Ishikawa (cell line): Measurements from ENCODE around the gene TMUB1.

Source experiments
- CEBPB ChIP-seq: IDR thresholded peaks from 2 replicates; pipeline ENCODE4 v1.6.1; 2012
- CREB1 ChIP-seq: IDR thresholded peaks from 2 replicates; pipeline ENCODE4 v1.6.1; 2012; ENCODE audit warnings: low read depth
- FOXM1 ChIP-seq: IDR thresholded peaks from 2 replicates; pipeline ENCODE4 v1.6.1; 2012; ENCODE audit warnings: low read depth, borderline replicate concordance
- MAX ChIP-seq: IDR thresholded peaks from 2 replicates; pipeline ENCODE4 v1.6.1; 2012
- NFIC ChIP-seq: IDR thresholded peaks from 2 replicates; pipeline ENCODE4 v1.6.1; 2012
- REST ChIP-seq: IDR thresholded peaks from 2 replicates; pipeline ENCODE4 v1.6.1; 2012; ENCODE audit warnings: low read depth, mild to moderate bottlenecking
- TEAD4 ChIP-seq: IDR thresholded peaks from 2 replicates; pipeline ENCODE4 v1.6.1; 2012
- YY1 ChIP-seq: IDR thresholded peaks from 2 replicates; pipeline ENCODE4 v1.6.1; 2012; ENCODE audit warnings: low read depth

GRCh38 chr7:151058781-151059366 lies 24.4 kb downstream of the TMUB1 start:
- TF ChIP-seq TEAD4 (no peak), REST (no peak), MAX (peak; percentile 36; the same call in 1 of the 2 replicates), YY1 (no peak), NFIC (no peak), CEBPB (no peak), FOXM1 (no peak), CREB1 (no peak)
